GM21390 (cell line): ENCODE data around the gene ZHX3.

Experiments
- ATAC-seq: cut with Tn5 transposase; IDR thresholded peaks from one replicate; pipeline ENCODE4 v1.9.1; 2021; ENCODE audit not compliant: unreplicated experiment

ZHX3 gene

GRCh38 chr20:41158082-41158625 is 159.4 kb downstream of the ZHX3 start:
- ATAC-seq: no peak

GRCh38 chr20:41155261-41155660 is 162.3 kb downstream of the ZHX3 start:
- ATAC-seq: no peak

DNA sequence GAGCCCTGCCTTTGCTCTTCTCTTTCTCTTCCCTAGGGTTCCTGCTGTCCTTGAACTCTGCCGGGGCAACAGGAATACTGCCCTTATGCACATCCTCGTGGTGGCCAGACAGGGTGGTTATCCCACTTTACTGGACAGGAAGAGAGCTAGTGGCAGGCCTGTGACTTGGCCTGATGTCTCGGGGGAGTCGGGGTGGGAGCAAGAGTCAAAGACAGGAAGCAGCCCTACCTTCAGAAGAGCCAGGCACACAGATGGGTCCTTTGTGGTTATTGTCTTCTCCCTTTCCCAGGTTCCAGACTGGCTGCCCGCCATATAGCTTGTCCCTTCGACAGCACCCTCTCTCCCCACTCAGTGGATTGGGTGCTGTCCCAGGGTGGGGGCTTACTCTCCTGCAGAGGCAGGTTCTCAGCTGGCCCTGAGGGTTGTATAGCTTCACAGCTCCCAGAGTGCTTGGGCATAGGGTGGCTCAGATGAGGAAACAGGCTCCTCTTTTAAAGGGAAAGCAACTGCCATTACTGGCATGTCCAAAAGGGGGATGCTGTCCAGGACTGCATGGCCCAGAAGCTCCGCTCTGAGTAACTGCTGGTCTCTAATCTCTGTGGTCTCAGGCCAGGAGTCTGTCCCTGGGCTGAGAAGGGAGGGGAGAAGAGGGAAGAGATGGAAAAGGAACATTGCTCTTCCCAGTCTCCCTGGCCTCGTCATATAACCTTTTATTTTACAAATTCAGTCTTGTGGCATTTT is 162.9 kb downstream of the ZHX3 start:
- no peak for ATAC-seq

DNA sequence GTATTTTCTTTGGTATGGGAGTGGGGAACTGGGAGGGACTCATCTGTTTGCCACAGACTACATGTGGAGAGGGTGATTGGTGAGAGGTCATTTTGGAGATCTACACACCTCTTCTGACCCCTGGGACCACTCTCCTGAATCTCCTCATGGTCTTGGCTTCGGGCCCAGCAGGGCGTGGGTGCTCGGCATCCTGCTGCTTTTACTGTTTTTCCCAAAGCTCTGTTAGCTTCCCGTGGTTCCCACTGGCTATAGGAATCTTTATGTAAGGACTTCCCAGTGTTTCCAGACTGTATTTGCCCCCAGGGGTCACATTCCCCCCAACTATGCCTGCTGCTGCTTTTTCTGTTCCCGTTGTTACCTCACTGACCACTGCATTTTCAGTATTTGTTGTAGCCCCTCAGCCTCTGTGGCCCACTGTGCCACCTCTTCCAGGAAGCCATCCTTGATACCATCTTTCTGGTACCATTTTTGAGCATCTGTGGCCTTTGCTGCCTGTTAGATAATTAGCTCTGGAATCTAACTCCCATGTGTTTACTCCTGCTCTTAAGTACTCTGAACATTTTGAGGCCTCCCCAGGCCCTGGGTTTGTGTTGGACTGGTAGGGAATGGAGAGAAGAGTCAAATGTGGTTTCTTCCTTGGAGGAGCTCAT is 165.3 kb downstream of the ZHX3 start:
- ATAC-seq: no peak

GRCh38 chr20:41151134-41151869 is 166.2 kb downstream of the ZHX3 start:
- ATAC-seq: no peak

DNA sequence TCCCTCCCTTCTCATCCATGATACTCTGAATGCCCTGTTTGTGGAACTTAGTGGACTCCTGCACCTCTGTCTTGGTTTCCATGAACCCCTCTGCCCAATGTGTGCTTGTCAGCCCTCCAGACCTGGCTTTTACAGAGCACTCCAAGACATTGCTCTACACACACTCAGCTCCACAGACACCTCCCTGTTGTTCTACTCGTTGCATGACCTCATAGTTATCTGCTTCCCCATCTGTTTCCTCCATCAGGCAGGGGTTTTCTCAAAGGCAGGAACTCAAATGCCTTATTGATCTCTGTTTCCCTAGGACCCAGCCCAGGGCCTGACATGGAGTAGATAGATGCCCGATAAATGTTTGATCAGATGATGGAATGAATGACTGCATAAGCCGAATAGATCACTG is 166.9 kb downstream of the ZHX3 start:
- ATAC-seq: no peak

- ATAC-seq: no peak
These were observed 168.6 kb downstream of the ZHX3 start for GRCh38 chr20:41148942-41149341.

DNA sequence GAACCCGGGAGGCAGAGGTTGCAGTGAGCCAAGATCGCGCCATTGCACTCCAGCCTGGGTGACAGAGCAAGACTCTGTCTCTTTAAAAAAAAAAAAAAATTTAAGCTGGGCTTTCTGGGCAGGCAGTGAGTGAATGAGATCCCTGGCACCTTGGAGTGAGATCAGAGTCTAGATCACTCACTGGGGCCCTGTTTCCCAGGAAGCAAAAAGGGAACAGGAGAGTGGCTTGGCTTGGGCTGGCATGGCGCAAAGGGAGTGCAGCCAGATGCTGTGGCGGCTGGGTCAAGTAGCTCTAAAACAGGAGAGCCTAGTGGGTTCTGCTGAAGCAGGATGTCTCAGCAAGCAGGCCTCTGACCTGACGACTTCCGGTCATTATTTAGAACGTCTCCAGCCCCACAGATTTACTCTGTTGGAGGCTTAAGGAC is 169.8 kb downstream of the ZHX3 start:
- ATAC-seq: no peak

GRCh38 chr20:41145821-41146620 is 171.5 kb downstream of the ZHX3 start:
- no peak for ATAC-seq

DNA sequence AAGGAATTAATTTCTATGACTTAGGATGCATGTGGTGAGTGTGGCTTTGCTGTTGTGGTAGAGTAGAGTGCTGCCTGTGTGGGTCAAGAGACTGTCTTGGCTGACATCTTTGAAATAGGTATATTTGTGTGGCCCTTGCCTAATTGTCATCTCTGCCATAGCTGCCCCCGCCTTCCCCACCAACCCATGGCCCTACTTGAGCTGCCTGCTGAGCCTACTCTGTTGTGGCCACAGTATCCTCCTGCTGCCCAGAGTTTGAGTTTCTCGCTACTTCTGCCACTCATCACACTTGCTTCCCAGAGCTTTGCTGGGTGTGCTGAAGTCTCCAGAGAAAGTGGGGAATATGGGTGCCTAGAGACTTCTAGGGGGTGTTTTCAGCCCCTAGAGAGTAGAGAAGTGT is 172.2 kb downstream of the ZHX3 start:
- no peak for ATAC-seq

DNA sequence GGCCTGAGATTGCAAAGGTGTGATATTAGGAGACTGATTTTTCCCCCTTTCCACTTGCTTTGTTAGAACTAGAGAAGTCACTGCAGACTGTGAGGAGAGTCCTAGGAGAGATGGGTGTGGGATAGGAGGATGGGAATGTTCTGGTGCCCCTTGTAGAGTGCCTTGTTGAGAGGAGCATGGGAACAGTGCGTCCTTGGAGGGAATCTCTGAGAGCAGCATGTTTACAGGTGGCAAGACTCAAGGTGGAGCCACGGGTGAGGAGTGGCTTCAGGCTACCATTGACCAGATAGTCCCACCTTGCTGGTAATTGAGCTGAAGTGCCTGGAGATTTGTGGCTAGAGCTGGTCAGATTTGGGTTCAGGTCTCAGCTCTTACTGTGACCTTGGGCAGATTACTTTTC is 174.2 kb downstream of the ZHX3 start:
- ATAC-seq: no peak

DNA sequence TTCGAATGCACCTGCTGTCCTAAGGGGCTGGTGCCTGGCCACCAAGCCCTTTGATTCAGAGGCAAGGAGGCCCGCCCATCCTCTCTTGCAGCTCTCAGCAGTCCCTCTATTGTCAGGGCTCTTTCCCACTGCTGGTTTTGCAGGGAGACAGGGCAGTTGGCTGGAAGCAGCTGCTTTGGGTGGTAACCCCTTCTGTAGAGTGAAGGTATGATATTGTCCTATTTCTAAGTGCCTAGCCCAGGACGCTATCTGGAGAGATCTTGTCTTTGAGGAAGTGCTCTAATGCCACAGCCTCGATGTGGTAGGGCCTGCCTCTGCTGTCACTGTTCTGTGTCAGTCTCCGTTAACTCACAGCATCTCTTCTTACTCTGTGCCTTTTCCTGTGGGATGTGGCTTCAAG is 174.6 kb downstream of the ZHX3 start:
- no peak for ATAC-seq

DNA sequence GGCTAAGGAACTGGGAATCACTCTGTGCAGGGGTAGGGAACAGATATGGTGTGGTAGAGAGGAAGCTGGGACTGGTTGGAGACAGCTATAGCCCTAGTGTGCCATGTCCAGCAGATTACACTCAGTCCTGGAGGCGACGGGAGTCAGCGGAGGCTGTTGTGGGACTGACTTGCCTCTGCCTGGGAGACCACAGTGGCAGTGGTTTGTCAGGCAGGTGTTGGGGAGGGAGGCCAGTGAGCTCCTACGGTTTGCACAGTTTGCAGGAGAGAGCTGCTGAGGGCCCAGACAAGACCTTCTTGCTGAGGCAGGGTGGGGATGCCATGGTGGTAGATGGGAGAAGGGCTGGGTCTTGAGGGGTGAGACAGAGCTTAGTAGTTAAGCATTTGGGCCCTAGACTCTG is 175.3 kb downstream of the ZHX3 start:
- ATAC-seq: no peak

- ATAC-seq: no peak
These were observed 176.2 kb downstream of the ZHX3 start for GRCh38 chr20:41141153-41141815.

DNA sequence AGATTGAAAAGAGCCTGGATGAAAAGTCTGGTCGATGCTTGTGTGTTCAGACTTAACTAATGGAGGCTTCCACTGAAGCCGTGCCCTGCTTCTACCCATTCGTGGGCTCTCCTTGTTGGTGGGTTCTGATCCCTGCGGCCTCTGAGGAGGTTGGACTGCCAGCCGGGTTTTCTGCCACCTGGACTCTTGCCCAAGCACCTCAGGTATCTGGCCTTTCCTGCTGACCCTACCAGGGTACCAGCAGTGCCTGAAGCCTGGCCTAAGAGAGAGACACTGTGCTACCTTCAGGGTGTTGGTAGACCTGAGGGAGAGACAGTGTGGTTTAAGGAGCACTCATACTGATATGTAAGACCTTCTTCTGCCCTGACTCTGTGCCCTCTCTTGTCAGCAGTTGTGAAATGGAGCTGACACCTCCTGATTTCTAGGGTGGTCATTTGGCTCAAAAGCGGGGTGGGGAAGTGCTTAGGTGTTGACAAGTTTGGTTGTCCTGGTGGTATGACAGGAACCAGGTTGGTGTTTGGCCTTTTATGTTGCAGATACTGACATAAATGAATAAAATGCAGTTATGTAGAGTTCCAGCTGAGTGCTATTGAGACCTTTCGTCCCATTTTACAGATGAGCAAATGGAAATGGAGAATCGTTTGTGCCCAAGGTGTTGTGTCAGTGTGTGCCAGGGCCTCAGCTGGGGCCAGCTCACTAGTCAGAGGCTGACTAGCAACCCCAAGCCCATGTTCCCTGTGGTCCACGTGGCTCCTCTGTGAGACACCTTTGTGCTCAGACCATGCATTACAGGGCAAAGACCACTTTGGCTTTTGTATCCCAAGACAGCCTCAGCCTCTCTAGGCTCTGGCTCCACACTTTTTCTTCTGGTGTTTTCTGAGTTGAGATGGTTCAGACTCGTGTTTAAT is 177.1 kb downstream of the ZHX3 start:
- no peak for ATAC-seq

DNA sequence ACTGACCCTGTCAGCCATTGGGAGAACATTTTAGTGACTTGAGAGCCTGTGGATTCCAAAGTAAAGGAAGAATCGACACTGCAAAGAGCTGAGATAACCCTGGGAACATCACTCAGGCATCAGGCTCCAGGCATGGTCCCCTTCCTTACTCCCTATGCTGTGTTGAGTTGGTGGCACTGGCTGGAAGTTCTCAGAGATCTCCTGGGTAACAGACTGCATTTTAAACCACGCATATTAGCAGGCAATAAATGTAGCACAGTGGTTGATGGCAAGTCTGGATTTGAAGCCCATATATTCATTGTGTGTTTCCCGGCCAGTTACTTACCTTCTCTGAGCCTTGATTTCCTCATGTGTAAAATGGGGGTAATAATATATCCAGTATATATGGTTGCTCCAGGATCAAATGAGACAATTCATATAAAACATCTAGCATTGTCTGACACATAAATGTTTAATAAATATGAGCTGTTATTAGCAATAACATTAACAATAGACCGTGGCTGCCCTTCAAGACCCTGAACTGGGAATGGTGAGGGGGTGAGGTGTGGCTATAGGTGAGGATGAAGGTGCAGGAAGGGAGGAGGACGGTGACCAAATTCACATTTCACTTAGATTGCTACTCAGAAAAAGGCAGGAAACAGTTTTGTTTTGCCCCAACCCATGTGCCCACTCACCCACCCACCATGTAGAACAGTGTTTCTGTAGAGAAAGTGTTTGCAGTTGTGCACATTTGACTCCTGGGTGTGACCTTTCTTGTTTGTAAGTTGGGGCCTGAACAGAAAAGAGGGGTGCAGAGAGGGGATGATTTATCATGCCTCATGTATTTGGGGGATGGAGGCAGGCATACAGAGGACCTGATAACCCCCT is 178.1 kb downstream of the ZHX3 start:
- no peak for ATAC-seq

GRCh38 chr20:41138475-41139226 is 178.9 kb downstream of the ZHX3 start:
- ATAC-seq: no peak
